ENCODE results near the gene RXRB. TPM values are rescaled to one million over a fixed set of nuclear protein-coding genes. Genes with fewer than 3 reads are reported as not detected.

Gene RXRB
- total and polyA plus RNA-seq, 2 of the 13 experiments (the other 11 are each of a cell fraction or from before 2014, with no cell fraction given): 26.7 to 55.7 TPM

DNA sequence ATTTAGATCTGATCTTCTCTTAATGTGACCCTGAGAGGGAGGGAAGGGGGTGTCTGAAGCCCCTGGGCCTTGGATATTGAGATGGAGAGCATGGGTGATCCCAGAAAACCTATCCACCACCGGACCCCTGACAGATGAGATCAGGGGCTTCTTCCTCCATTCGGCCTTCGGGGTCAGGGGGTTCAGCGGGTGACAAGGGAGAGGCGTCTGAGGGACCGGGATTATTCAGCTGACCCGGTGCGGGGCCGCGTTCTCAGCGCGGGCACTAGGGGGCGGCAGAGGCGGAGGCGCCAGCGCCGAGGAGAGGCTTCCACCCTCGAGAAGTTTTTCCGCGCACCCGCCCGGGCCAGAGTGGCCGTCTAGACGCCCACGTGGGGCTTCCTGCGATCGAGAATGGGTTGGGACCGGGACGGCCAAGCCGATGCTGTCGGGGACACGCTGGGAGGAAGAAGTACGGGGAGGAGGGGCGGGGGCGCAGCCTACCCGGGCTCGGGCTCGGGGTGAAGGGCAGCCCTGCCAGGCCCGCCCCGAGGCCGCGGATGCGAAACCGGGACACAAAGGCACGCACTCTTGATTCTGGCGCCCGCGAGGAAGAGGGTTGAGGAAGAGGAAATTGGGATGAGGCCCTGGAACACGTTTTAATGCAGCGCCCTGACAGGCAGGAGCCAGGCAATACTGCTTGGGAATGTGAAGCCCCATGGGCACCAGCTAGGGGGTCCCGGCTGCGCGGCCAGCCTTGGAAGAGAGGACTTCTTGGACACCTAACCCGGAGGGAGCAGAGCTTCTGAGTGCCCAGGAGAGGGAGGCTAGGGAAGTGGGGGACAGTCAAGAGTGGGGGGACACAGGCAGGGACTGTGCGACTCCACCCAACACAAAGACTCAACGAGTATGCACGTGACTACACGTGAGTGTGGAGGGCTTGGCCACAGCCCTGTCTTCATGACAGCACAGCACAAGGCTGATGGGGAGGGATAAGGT, 38.8 kb downstream of the RXRB start (continued):
- TF ChIP-seq MAF1 (CRISPR knock-in tag; IDR thresholded peaks at IDR 0.05; ENCODE audit: borderline replicate concordance) (no peak), SKI (IDR thresholded peaks at IDR 0.05; ENCODE audit: partially characterized antibody) (peak; percentile 41), TRAFD1 (CRISPR knock-in tag; IDR thresholded peaks at IDR 0.05; ENCODE audit: borderline replicate concordance) (no peak), IKZF5 (CRISPR knock-in tag; IDR thresholded peaks at IDR 0.05) (peak; percentile 47; the same call in 1 of the 2 replicates), DNMT3B (CRISPR knock-in tag; conservative IDR thresholded peaks at IDR 0.05) (no peak), MAX (IDR thresholded peaks at IDR 0.05) (peak; percentile 53; the same call in 1 of the 2 replicates), SPEN (CRISPR knock-in tag; IDR thresholded peaks at IDR 0.05; ENCODE audit: low read depth) (peak; percentile 47; the same call in 1 of the 2 replicates), ZNF788 (CRISPR knock-in tag; IDR thresholded peaks at IDR 0.05; ENCODE audit: borderline replicate concordance) (0 out of 2 replicates have a peak, but pooled peaks have one; percentile 7), ZNF777 (CRISPR knock-in tag; IDR thresholded peaks at IDR 0.05) (peak; percentile 89), TBL1XR1 (IDR thresholded peaks at IDR 0.05; ENCODE audit: borderline replicate concordance, low read length, partially characterized antibody) (no peak)
- TF ChIP-seq, protein P1, sequence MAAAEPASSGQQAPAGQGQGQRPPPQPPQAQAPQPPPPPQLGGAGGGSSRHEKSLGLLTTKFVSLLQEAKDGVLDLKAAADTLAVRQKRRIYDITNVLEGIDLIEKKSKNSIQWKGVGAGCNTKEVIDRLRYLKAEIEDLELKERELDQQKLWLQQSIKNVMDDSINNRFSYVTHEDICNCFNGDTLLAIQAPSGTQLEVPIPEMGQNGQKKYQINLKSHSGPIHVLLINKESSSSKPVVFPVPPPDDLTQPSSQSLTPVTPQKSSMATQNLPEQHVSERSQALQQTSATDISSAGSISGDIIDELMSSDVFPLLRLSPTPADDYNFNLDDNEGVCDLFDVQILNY (CRISPR knock-in tag; conservative IDR thresholded peaks at IDR 0.05): no peak
- TF ChIP-seq, protein P2, sequence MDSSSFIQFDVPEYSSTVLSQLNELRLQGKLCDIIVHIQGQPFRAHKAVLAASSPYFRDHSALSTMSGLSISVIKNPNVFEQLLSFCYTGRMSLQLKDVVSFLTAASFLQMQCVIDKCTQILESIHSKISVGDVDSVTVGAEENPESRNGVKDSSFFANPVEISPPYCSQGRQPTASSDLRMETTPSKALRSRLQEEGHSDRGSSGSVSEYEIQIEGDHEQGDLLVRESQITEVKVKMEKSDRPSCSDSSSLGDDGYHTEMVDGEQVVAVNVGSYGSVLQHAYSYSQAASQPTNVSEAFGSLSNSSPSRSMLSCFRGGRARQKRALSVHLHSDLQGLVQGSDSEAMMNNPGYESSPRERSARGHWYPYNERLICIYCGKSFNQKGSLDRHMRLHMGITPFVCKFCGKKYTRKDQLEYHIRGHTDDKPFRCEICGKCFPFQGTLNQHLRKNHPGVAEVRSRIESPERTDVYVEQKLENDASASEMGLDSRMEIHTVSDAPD (CRISPR knock-in tag; IDR thresholded peaks at IDR 0.05): no peak
- TF ChIP-seq, protein P3, sequence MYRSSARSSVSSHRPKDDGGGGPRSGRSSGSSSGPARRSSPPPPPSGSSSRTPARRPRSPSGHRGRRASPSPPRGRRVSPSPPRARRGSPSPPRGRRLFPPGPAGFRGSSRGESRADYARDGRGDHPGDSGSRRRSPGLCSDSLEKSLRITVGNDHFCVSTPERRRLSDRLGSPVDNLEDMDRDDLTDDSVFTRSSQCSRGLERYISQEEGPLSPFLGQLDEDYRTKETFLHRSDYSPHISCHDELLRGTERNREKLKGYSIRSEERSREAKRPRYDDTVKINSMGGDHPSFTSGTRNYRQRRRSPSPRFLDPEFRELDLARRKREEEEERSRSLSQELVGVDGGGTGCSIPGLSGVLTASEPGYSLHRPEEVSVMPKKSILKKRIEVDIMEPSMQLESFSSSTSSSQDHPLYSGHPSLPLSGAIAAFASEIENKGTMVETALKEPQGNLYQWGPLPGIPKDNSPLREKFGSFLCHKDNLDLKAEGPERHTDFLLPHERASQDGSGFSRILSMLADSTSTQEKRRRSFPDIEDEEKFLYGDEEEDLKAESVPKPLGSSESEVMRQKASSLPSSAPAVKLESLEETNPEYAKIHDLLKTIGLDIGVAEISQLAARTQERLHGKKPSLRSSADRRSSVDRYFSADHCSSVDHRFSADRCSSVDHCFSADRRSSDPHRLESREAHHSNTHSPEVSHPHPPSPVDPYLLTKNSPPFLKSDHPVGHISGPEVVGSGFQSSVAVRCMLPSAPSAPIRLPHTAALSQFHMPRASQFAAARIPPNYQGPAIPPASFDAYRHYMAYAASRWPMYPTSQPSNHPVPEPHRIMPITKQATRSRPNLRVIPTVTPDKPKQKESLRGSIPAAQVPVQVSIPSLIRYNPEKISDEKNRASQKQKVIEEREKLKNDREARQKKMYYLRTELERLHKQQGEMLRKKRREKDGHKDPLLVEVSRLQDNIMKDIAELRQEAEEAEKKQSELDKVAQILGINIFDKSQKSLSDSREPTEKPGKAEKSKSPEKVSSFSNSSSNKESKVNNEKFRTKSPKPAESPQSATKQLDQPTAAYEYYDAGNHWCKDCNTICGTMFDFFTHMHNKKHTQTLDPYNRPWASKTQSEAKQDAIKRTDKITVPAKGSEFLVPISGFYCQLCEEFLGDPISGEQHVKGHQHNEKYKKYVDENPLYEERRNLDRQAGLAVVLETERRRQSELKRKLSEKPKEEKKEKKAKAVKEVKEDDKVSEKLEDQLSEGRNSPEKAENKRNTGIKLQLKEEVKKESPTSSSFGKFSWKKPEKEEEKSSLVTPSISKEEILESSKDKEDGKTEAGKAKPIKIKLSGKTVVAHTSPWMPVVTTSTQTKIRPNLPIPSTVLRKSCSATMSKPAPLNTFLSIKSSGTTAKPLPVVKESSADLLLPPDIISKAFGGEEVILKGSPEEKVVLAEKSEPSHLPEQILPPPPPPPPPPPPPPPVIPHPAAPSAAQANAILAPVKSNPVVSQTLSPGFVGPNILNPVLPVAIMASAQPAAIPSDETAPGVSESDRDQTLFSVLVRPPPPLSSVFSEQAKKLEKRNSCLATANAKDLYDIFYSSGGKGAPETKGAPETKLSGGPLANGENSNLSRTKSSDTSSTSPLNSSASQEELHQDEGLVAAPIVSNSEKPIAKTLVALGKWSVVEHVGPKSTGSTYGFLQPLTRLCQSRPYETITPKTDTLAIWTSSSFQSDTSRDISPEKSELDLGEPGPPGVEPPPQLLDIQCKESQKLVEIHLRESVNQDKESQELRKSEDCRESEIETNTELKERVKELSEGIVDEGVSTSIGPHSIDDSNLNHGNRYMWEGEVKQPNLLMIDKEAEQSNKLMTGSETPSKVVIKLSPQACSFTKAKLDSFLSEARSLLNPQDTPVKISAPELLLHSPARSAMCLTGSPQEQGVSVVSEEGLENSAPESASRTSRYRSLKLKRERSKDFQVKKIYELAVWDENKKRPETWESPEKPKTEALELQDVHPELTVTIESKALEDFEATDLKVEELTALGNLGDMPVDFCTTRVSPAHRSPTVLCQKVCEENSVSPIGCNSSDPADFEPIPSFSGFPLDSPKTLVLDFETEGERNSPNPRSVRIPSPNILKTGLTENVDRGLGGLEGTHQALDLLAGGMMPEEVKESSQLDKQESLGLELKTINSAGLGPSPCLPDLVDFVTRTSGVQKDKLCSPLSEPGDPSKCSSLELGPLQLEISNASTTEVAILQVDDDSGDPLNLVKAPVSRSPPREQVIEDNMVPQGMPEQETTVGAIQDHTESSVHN (CRISPR knock-in tag; IDR thresholded peaks at IDR 0.05): 0 out of 2 replicates have a peak, but pooled peaks have one; percentile 7
